Gastroesophageal sphincter (tissue), 4 donors: Measurements from ENCODE around the gene SLC33A1. TPM values are rescaled to one million over a fixed set of nuclear protein-coding genes. Genes with fewer than 3 reads are reported as not detected.
"Not testable (repeated sequence)": the region's sequence is repeated elsewhere in the genome, so short reads cannot be mapped to it uniquely, and the experiment has no call there.

Experiments
- ATAC-seq: fragments of 150-250 bp; one replicate; pipeline ENCODE4 v1.9.1; 2016; ENCODE audit warnings: mild to moderate bottlenecking, moderate library complexity
- H3K27ac ChIP-seq, 4 donors: fragments of 200-600 bp; sonication (generic) in 3 of 4; 1 replicate in 3 of 4; 2 replicates in 1 of 4; pipeline ENCODE4 v1.5.1; 2016 to 2019
- H3K27me3 ChIP-seq: fragments of 200-600 bp; sonication (generic); one replicate; pipeline ENCODE4 v1.5.1; 2019
- H3K36me3 ChIP-seq, 2 donors: fragments of 200-600 bp; sonication (generic); one replicate each; pipeline ENCODE4 v1.5.1; 2019; ENCODE audit warnings: control low read depth in 1 of 2
- H3K4me1 ChIP-seq, 3 donors: fragments of 200-600 bp; sonication (generic); 1 replicate in 2 of 3; 2 replicates in 1 of 3; pipeline ENCODE4 v1.5.1; 2016 to 2019; ENCODE audit warnings: control low read depth in 2 of 3
- H3K4me3 ChIP-seq, 2 donors: fragments of 200-600 bp; sonication (generic); one replicate each; pipeline ENCODE4 v1.5.1; 2019; ENCODE audit warnings: mild to moderate bottlenecking in 1 of 2, moderate library complexity in 1 of 2
- H3K9me3 ChIP-seq, 3 donors: fragments of 200-600 bp; sonication (generic); one replicate each; pipeline ENCODE4 v1.5.1; 2017 to 2019; ENCODE audit warnings: control low read depth in 2 of 3
- EP300 ChIP-seq: sonication (generic); formaldehyde crosslinking; IDR thresholded peaks from one replicate; pipeline ENCODE4 v1.6.1; 2017; ENCODE audit warnings: antibody characterized with exemption, mild to moderate bottlenecking
- POLR2A ChIP-seq, 2 donors: fragments of 450-650 bp; IDR thresholded peaks; one replicate each; pipeline ENCODE4 v1.6.1; 2017; ENCODE audit warnings: antibody characterized with exemption in 2 of 2, mild to moderate bottlenecking in 2 of 2, moderate library complexity in 1 of 2
- POLR2AphosphoS5 ChIP-seq: sonication (generic); formaldehyde crosslinking; IDR thresholded peaks from one replicate; pipeline ENCODE4 v1.6.1; 2017; ENCODE audit warnings: antibody characterized with exemption
- WGBS, 2 donors: methylation state at CpG; one replicate each; pipeline ENCODE4 v1.1.5; 2018; ENCODE audit warnings: low coverage in 1 of 2; 5-methylcytosine and 5-hydroxymethylcytosine counted together
- total RNA-seq, 4 donors: library from RNA; depleted of rRNA; stranded (reverse); fragments of >200 nt; gene quantifications; one replicate each; pipeline ENCODE4 v1.1.0, GENCODE V29; 2016
- TF ChIP-seq, protein P1 (sequence below), 4 experiments: fragments of 200-600 bp in 2 of 4; fragments of 450-650 bp in 2 of 4; sonication (generic) in 1 of 4; IDR thresholded peaks; one replicate each; pipeline ENCODE4 v1.5.1; 2017 to 2019; ENCODE audit warnings: antibody characterized with exemption in 4 of 4, mild to moderate bottlenecking in 2 of 4, moderate library complexity in 2 of 4

The SLC33A1 gene
- total RNA-seq, 4 donors from 2014 or later: 18.4 to 27.6 (median 24.4) TPM

DNA sequence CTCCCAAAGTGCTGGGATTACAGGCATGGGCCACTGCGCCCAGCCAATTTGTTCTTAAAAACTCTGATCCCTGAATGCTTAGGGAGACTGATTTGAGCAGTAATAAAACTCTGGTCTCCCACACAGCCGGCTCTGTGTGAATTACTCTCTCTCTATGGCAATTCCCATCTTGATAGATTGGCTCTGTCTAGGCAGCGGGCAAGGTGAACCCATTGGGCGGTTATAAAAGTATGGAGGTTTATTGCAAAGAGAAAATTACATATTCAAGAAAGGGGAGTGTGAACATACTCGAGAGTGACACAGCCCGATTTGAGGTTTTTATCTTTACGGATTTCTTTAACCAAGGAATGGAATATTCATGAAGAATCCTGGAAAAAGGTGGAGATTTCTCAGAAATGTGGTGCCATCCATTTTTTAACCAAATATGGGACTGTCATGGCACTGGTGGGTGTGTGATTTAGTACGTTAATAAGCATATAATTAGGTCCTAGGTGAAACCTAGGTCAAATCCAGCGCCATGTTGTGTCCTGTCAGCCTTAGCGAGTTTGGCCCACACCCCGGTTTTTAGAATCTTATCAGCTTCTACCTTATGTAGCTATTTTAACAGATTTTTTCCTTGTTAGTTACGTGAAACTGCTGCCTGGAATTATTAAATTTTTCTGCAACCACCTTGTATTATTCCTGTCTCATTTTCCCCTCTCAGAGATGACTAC lies 9.0 kb upstream of the SLC33A1 start:
- no peaks in the 10 kb centered on the region for H3K27me3 ChIP-seq
- no peaks in the 10 kb centered on the region for H3K9me3 ChIP-seq
- no peak overlapping the region for H3K27ac ChIP-seq
- TF ChIP-seq, protein P1, sequence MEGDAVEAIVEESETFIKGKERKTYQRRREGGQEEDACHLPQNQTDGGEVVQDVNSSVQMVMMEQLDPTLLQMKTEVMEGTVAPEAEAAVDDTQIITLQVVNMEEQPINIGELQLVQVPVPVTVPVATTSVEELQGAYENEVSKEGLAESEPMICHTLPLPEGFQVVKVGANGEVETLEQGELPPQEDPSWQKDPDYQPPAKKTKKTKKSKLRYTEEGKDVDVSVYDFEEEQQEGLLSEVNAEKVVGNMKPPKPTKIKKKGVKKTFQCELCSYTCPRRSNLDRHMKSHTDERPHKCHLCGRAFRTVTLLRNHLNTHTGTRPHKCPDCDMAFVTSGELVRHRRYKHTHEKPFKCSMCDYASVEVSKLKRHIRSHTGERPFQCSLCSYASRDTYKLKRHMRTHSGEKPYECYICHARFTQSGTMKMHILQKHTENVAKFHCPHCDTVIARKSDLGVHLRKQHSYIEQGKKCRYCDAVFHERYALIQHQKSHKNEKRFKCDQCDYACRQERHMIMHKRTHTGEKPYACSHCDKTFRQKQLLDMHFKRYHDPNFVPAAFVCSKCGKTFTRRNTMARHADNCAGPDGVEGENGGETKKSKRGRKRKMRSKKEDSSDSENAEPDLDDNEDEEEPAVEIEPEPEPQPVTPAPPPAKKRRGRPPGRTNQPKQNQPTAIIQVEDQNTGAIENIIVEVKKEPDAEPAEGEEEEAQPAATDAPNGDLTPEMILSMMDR (IDR thresholded peaks at IDR 0.05): no peak
- TF ChIP-seq EP300: no peak
- TF ChIP-seq POLR2AphosphoS5: no peak
- no peak for TF ChIP-seq POLR2A (IDR thresholded peaks at IDR 0.05)
- H3K4me1 ChIP-seq: no peaks in the 10 kb centered on the region
- H3K36me3 ChIP-seq: no peaks in the 10 kb centered on the region
- ATAC-seq: no peak
- WGBS, 2 donors: 86 to 94% methylated on average over 6 to 10 of the region's 12 CpGs
- H3K4me3 ChIP-seq: no peak overlapping the region

DNA sequence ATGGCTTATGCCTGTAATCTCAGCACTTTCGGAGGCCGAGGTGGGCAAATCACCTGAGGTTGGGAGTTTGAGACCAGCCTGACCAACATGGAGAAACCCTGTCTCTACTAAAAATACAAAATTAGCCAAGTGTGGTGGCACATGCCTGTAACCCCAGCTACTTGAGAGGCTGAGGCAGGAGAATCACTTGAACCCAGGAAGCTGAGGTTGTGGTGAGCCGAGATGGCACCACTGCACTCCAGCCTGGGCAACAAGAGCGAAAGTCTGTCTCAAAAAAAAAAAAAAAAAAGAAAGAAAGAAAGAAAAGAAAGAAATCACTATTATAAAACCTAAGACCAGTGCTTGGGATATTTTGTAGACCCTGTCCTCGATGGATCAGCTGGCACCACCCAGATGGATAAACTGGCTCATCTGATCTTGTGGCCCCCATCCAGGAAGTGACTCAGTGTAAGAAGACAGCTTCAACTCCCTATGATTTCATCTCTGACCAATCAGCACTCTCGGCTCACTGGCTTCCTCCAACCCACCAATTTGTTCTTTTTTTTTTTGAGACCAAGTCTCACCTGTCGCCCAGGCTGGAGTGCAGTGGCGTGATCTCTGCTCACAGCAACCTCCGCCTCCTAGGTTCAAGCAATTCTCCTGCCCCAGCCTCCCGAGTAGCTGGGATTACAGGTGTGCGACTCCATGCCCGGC lies 8.2 kb upstream of the SLC33A1 start:
- not testable (repeated sequence) for H3K9me3 ChIP-seq, H3K36me3 ChIP-seq, ATAC-seq, H3K4me1 ChIP-seq, H3K4me3 ChIP-seq, H3K27me3 ChIP-seq, H3K27ac ChIP-seq
- WGBS, 2 donors: 75 to 84% methylated on average over 3 to 5 of the region's 12 CpGs

DNA sequence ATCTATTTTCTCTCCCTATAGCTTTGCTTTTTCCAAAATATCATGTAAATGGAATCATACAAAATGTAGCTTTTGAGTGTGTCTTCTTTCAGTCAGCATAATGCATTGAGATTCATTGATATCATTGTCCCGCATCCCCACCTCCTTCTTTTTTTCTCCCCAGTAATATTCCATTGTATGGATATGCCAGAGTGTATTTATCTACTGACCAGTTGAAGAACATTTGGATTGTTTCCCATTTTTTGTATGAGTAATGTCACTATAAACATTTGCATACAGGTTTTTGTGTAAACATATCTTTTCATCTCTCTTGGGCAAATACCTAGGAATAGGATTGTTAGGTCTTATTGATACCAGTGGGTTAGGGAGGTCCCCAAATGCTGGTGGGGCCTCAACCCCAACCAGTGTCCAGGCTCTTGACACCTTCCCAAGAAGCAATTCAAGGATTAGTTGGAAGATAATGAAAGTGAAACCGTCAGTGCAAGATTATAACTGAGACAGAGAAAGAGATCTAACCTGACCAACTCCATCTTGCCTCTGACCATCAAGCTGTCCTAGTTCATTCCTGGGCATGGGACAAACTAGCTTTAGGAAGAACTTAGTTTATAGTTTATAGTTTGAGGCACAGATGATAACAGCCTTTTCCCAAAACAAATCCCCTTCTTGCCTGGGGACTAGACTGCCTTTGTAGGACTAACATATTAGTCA lies 7.4 kb upstream of the SLC33A1 start:
- no peak for ATAC-seq
- no peak overlapping the region for H3K4me3 ChIP-seq
- H3K36me3 ChIP-seq: no peaks in the 10 kb centered on the region
- TF ChIP-seq EP300 (no peak), POLR2A (IDR thresholded peaks at IDR 0.05) (no peak), POLR2AphosphoS5 (no peak)
- TF ChIP-seq, protein P1 (IDR thresholded peaks at IDR 0.05): no peak
- no peaks in the 10 kb centered on the region for H3K4me1 ChIP-seq
- H3K27me3 ChIP-seq: no peaks in the 10 kb centered on the region
- no peaks in the 10 kb centered on the region for H3K9me3 ChIP-seq
- WGBS, 2 donors: 74 to 100% methylated on average over 1 to 2 of the region's 2 CpGs
- no peak overlapping the region for H3K27ac ChIP-seq

DNA sequence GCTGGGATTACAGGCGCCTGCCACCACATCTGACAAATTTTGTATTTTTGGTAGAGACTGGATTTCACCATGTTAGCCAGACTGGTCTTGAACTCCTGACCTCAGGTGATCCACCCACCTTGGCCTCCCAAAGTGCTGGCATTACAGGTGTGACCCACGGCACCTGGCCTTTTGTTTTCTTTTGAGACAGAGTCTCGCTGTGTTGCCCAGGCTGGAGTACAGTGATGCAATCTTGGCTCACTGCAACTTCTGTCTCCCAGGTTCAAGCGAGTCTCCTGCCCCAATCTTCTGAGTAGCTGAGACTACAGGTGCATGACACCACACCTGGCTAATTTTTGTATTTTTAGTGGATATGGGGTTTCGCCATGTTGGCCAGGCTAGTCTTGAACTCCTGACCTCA lies 6.2 kb upstream of the SLC33A1 start:
- not testable (repeated sequence) for H3K4me3 ChIP-seq, H3K4me1 ChIP-seq, H3K27me3 ChIP-seq, H3K36me3 ChIP-seq, H3K9me3 ChIP-seq, H3K27ac ChIP-seq, ATAC-seq
- WGBS, 2 donors: 70 to 90% methylated on average over 1 to 2 of the region's 5 CpGs

DNA sequence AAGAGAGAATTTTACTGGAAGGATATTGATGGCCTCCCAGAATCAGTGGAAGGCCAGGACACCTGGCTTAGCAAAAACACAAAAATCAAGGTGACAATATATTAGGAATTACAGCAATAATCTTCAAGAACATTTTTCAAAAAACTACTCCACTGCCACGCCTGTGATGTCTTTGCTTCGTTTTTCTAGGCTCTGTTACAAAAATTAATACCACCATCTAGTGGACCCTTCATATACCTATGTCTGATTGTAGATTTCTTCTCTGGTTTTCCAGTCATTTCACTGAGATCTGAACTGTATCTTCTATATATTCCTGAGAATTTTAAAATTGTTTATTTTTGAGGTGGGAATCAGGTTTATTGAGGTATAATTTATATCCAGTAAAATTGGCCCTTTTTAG lies 5.6 kb upstream of the SLC33A1 start:
- Histone ChIP-seq H3K27me3 (no peaks in the 10 kb centered on the region), H3K4me3 (no peak overlapping the region), H3K9me3 (no peaks in the 10 kb centered on the region), H3K36me3 (no peaks in the 10 kb centered on the region), H3K27ac (no peak overlapping the region), H3K4me1 (peaks cover 0 to 6% (median 0%) of the 10 kb centered on the region in 3 donors)
- ATAC-seq: no peak
- TF ChIP-seq POLR2A (IDR thresholded peaks at IDR 0.05) (no peak), EP300 (no peak), POLR2AphosphoS5 (no peak)
- TF ChIP-seq, protein P1 (IDR thresholded peaks at IDR 0.05): no peak
- WGBS, 2 donors: 5 to 9% methylated on average over 2 of the region's 2 CpGs
